ENCODE data around the gene SPINK5. TPM values are rescaled to one million over a fixed set of nuclear protein-coding genes. Genes with fewer than 3 reads are reported as not detected.

The SPINK5 gene
- total and polyA plus RNA-seq, 8 donors = 0.56 to 6.6 (median 1.3) TPM

- intact Hi-C loops (cut with DNase I) = no loop called here
- no peaks in the 10 kb centered on the region for H3K27me3 ChIP-seq
- H3K27ac ChIP-seq = no peak overlapping the region
- ATAC-seq = no peak
- no peaks in the 10 kb centered on the region for H3K9me3 ChIP-seq
- no peaks in the 10 kb centered on the region for H3K36me3 ChIP-seq
- no peaks in the 10 kb centered on the region for H3K4me1 ChIP-seq
- no peak for DNase-seq
- TF ChIP-seq CTCF (IDR thresholded peaks at IDR 0.05) = no peak
- H3K4me3 ChIP-seq = no peak overlapping the region
Measured at GRCh38 chr5:148120317-148120716, 56.5 kb downstream of the SPINK5 start.

DNA sequence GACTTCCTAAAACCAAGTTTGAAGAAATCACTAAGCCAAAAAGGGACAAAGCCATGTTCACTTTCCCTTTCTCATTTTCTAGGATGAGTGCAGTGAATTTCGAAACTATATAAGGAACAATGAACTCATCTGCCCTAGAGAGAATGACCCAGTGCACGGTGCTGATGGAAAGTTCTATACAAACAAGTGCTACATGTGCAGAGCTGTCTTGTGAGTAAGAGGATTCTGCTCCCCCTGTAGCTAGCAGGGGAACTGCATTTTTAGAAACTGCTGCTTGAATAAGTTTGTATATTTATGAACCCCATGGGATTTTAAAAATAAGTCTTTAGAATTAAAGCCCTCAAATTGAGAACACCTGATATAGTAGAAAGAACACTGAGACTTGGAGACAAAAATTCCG, 61.9 kb downstream of the SPINK5 start:
- Histone ChIP-seq H3K27ac (no peak overlapping the region), H3K4me1 (no peaks in the 10 kb centered on the region), H3K27me3 (no peaks in the 10 kb centered on the region), H3K36me3 (no peaks in the 10 kb centered on the region), H3K4me3 (no peak overlapping the region), H3K9me3 (no peaks in the 10 kb centered on the region)
- ATAC-seq = no peak
- DNase-seq = no peak
- intact Hi-C loops (cut with DNase I) = no loop called here
- TF ChIP-seq CTCF (IDR thresholded peaks at IDR 0.05) = no peak

DNA sequence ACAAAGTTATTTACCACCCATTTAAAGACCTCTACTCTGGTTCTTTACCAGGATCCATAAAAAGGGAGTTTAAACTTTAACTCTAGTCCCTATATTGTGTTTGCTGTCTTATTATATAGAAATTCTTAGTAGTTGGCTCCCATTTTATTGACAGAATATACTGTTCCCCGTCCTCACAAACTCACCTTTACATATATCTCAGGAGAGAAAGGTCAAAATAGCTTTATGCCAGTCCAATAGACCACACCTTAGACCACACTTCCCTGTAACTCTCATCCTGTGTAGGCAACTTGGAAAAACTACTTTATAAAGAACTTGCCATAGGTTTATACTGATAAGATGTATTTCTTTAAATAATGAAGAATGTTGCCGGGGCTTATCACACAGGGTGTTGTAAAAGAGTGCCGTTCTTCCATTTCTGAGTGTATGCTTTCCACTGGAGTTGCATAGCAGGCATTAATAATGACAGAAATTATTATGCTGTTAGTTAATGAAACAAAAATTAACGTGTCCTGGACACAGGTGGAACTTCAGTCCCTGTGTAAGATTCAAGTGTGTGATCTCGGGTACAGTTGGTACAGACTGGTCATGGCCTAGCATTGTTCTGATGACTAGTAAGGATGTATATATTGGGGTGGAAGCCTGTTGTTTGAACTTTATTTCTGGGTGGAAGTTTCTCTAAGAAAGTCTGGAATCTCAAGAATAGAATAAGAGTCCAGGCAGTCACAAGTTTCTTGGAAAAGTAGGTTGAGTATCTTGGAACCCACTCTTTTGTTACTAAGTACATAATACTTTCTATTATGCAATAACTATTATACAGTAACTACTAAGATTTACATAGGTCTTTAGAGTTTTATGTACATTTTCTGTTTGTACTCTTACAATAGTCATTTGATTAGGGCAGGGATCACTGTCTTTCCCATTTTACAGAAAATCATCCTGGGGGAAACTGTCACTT, 71.6 kb downstream of the SPINK5 start:
- Histone ChIP-seq H3K4me1 (no peaks in the 10 kb centered on the region), H3K27ac (peak overlapping the region in 1 of 2 donors; percentile 65), H3K4me3 (no peak overlapping the region), H3K9me3 (no peaks in the 10 kb centered on the region), H3K36me3 (no peaks in the 10 kb centered on the region), H3K27me3 (no peaks in the 10 kb centered on the region)
- intact Hi-C loops (cut with DNase I) = no loop called here
- no peak for DNase-seq
- ATAC-seq = peak; percentile 77
- no peak for TF ChIP-seq CTCF (IDR thresholded peaks at IDR 0.05)

- intact Hi-C loops (cut with DNase I) = no loop called here
- TF ChIP-seq CTCF (IDR thresholded peaks at IDR 0.05) = no peak
- no peak overlapping the region for H3K27ac ChIP-seq
Measured at GRCh38 chr5:148140846-148141245, 77.1 kb downstream of the SPINK5 start.

GRCh38 chr5:148141645-148142044, 77.9 kb downstream of the SPINK5 start:
- H3K27ac ChIP-seq = no peak overlapping the region
- no peaks in the 10 kb centered on the region for H3K36me3 ChIP-seq
- H3K4me1 ChIP-seq = peaks cover 3 to 11% of the 10 kb centered on the region in 2 donors
- no peak overlapping the region for H3K4me3 ChIP-seq
- no peak for ATAC-seq
- intact Hi-C loops (cut with DNase I) = no loop called here
- H3K9me3 ChIP-seq = no peaks in the 10 kb centered on the region
- TF ChIP-seq CTCF (IDR thresholded peaks at IDR 0.05) = no peak
- DNase-seq = no peak
- H3K27me3 ChIP-seq = no peaks in the 10 kb centered on the region

More at GRCh38 chr5:148140846-148141245, 77.1 kb downstream of the SPINK5 start:
- DNase-seq (no peak), ATAC-seq (no peak)
- Histone ChIP-seq H3K36me3 (no peaks in the 10 kb centered on the region), H3K4me3 (no peak overlapping the region), H3K27me3 (no peaks in the 10 kb centered on the region), H3K4me1 (peaks cover 0 to 11% of the 10 kb centered on the region in 2 donors), H3K9me3 (no peaks in the 10 kb centered on the region)

All from left lung (tissue), 10 donors.